ENCODE data around the gene P2RX7. TPM values are rescaled to one million over a fixed set of nuclear protein-coding genes. Genes with fewer than 3 reads are reported as not detected.

The P2RX7 gene
- total RNA-seq, 1 experiment from 2014 or later = 0.17 TPM

DNA sequence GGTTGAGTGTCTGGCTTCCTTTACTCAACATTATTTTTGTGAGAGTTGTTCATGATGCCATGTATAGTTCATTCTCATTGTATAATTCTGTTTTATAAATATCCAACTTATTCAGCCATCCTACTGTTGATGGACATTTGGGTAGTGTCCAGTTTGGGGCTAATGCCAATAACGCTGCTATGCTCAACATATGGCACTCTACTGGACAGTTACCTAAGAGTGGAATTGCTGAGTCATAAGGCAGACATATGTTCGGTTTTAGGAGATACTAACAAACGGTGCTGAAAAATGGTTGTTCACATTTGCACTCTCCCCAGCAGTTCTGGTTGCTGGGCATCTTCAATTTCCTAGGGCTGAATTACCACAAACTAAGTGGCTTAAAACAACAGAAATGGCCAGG, 48.5 kb downstream of the P2RX7 start:
- intact Hi-C loops (cut with micrococcal nuclease; ENCODE audit: unreplicated experiment) = no loop called here
- TF ChIP-seq, protein P1, sequence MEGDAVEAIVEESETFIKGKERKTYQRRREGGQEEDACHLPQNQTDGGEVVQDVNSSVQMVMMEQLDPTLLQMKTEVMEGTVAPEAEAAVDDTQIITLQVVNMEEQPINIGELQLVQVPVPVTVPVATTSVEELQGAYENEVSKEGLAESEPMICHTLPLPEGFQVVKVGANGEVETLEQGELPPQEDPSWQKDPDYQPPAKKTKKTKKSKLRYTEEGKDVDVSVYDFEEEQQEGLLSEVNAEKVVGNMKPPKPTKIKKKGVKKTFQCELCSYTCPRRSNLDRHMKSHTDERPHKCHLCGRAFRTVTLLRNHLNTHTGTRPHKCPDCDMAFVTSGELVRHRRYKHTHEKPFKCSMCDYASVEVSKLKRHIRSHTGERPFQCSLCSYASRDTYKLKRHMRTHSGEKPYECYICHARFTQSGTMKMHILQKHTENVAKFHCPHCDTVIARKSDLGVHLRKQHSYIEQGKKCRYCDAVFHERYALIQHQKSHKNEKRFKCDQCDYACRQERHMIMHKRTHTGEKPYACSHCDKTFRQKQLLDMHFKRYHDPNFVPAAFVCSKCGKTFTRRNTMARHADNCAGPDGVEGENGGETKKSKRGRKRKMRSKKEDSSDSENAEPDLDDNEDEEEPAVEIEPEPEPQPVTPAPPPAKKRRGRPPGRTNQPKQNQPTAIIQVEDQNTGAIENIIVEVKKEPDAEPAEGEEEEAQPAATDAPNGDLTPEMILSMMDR (conservative IDR thresholded peaks at IDR 0.05; ENCODE audit: low read depth, low read length) = no peak
- no peak for TF ChIP-seq EZH2 (IDR thresholded peaks at IDR 0.05; ENCODE audit: borderline replicate concordance, low read depth, low read length, poor library complexity, severe bottlenecking)
- H3K4me1 ChIP-seq (ENCODE audit: insufficient read depth, low read length, poor library complexity, severe bottlenecking) = no peaks in the 10 kb centered on the region
- H3K4me3 ChIP-seq (ENCODE audit: low read depth, low read length, poor library complexity, severe bottlenecking) = no peak overlapping the region
- no TSS peak for BruUV-seq (replicated peaks)
- no peaks in the 10 kb centered on the region for H3K36me3 ChIP-seq (ENCODE audit: insufficient read depth, low read length, poor library complexity, severe bottlenecking)
- no peak for DNase-seq (ENCODE audit: low spot score)
- CTCF ChIA-PET = no interaction called here
- no peaks in the 10 kb centered on the region for H3K9me3 ChIP-seq (ENCODE audit: low read depth, low read length, poor library complexity, severe bottlenecking)
- POLR2A ChIA-PET (ENCODE audit: low non-redundant PET) = no interaction called here
- no peak overlapping the region for H3K27ac ChIP-seq (ENCODE audit: low read depth, low read length, poor library complexity, severe bottlenecking)
- no peaks in the 10 kb centered on the region for H3K27me3 ChIP-seq (replicated peaks; ENCODE audit: insufficient read depth, low read depth, low read length, poor library complexity)

DNA sequence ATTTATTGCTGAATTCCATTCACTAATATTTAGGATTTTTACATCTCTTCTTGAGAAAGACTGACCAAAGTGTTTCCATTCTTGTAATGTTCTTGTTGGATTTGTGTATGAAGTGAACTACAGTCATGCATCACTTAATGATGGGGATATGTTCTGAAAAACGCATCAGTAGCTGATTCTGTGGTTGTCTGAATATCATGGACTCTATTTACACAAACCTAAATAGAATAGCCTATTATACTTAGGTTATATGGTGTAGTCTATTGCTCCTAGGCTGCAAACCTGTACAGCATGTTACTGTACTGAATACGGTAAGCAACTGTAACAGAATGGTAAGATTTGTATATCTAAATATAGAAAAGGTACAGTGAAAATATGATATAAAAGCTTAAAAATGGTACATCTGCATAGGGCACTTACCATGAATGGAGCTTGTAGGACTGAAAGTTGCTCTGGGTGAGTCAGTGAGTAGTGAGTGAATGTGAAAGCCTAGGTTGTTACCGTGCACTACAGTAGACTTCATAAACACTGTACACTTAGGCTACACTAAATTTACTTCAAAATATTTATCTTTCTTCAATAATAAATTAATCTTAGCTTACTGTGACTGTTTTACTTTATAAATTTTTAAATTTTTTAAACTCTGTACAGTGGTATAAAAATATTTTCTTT, 49.7 kb downstream of the P2RX7 start:
- BruUV-seq (replicated peaks) = no TSS peak

DNA sequence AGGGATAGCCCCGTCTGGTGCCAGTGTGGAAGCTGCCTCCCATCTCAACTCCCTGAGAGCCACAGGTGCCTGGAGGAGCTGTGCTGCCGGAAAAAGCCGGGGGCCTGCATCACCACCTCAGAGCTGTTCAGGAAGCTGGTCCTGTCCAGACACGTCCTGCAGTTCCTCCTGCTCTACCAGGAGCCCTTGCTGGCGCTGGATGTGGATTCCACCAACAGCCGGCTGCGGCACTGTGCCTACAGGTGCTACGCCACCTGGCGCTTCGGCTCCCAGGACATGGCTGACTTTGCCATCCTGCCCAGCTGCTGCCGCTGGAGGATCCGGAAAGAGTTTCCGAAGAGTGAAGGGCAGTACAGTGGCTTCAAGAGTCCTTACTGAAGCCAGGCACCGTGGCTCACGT, 51.7 kb downstream of the P2RX7 start:
- no peak overlapping the region for H3K27ac ChIP-seq (ENCODE audit: low read depth, low read length, poor library complexity, severe bottlenecking)
- POLR2A ChIA-PET (ENCODE audit: low non-redundant PET) = no interaction called here
- intact Hi-C loops (cut with micrococcal nuclease; ENCODE audit: unreplicated experiment) = no loop called here
- TF ChIP-seq EZH2 (IDR thresholded peaks at IDR 0.05; ENCODE audit: borderline replicate concordance, low read depth, low read length, poor library complexity, severe bottlenecking) = no peak
- TF ChIP-seq, protein P1 (conservative IDR thresholded peaks at IDR 0.05; ENCODE audit: low read depth, low read length) = no peak
- H3K36me3 ChIP-seq (ENCODE audit: insufficient read depth, low read length, poor library complexity, severe bottlenecking) = no peaks in the 10 kb centered on the region
- no TSS peak for BruUV-seq (replicated peaks)
- no peaks in the 10 kb centered on the region for H3K9me3 ChIP-seq (ENCODE audit: low read depth, low read length, poor library complexity, severe bottlenecking)
- DNase-seq (ENCODE audit: low spot score) = no peak
- no peaks in the 10 kb centered on the region for H3K4me1 ChIP-seq (ENCODE audit: insufficient read depth, low read length, poor library complexity, severe bottlenecking)
- no peaks in the 10 kb centered on the region for H3K27me3 ChIP-seq (replicated peaks; ENCODE audit: insufficient read depth, low read depth, low read length, poor library complexity)
- no peak overlapping the region for H3K4me3 ChIP-seq (ENCODE audit: low read depth, low read length, poor library complexity, severe bottlenecking)
- CTCF ChIA-PET = no interaction called here

More for the DNA sequence above, 49.7 kb downstream of the P2RX7 start:
- Histone ChIP-seq H3K9me3 (ENCODE audit: low read depth, low read length, poor library complexity, severe bottlenecking) (no peaks in the 10 kb centered on the region), H3K36me3 (ENCODE audit: insufficient read depth, low read length, poor library complexity, severe bottlenecking) (no peaks in the 10 kb centered on the region), H3K4me3 (ENCODE audit: low read depth, low read length, poor library complexity, severe bottlenecking) (no peak overlapping the region), H3K4me1 (ENCODE audit: insufficient read depth, low read length, poor library complexity, severe bottlenecking) (no peaks in the 10 kb centered on the region), H3K27ac (ENCODE audit: low read depth, low read length, poor library complexity, severe bottlenecking) (no peak overlapping the region), H3K27me3 (replicated peaks; ENCODE audit: insufficient read depth, low read depth, low read length, poor library complexity) (no peaks in the 10 kb centered on the region)
- ChIA-PET CTCF (no interaction called here), POLR2A (ENCODE audit: low non-redundant PET) (no interaction called here)
- no peak for DNase-seq (ENCODE audit: low spot score)
- intact Hi-C loops (cut with micrococcal nuclease; ENCODE audit: unreplicated experiment) = no loop called here
- no peak for TF ChIP-seq EZH2 (IDR thresholded peaks at IDR 0.05; ENCODE audit: borderline replicate concordance, low read depth, low read length, poor library complexity, severe bottlenecking)
- TF ChIP-seq, protein P1 (conservative IDR thresholded peaks at IDR 0.05; ENCODE audit: low read depth, low read length) = no peak

All from A673 (cell line).